H1 (cell line): ENCODE results near the gene HACD3. TPM values are rescaled to one million over a fixed set of nuclear protein-coding genes. Genes with fewer than 3 reads are reported as not detected.

ENCODE experiments used
- CTCF ChIA-PET: fragments of 300-600 bp; sonication (Branson Sonifier 250); formaldehyde crosslinking; loops from one replicate; lab custom pipeline; 2021; ENCODE audit not compliant: partially characterized antibody; lab: Charles Lee
- POLR2A ChIA-PET: fragments of 300-600 bp; sonication (Branson Sonifier 250); formaldehyde crosslinking; loops from one replicate; lab custom pipeline; 2021; ENCODE audit warnings: inconsistent platforms; ENCODE audit not compliant: partially characterized antibody; lab: Charles Lee
- DNase-seq, 2 experiments: peaks; one replicate each; pipeline versions ENCODE4 v3.0.0 to v3.0.0-alpha.2; 2010 to 2022; ENCODE audit warnings: low spot score in 2 of 2, low read depth in 1 of 2, mixed read lengths in 1 of 2
- FAIRE-seq: peaks from 2 replicates; lab custom pipeline; 2011; peaks lifted over from hg19 to GRCh38; lab: Jason Lieb, UNC
- H2AFZ ChIP-seq: 2 replicates; pipeline ENCODE4 v1.8.1; 2012; ENCODE audit warnings: low read length, inconsistent platforms
- H2AK5ac ChIP-seq: 2 replicates; pipeline ENCODE4 v1.6.1; 2013; ENCODE audit warnings: low read depth, low read length
- H2BK120ac ChIP-seq: replicated peaks from 2 replicates; pipeline ENCODE3; 2013; ENCODE audit warnings: low read depth, low read length, inconsistent platforms
- H2BK12ac ChIP-seq: 2 replicates; pipeline ENCODE4 v1.6.1; 2013; ENCODE audit warnings: low read depth, low read length
- H2BK15ac ChIP-seq: 2 replicates; pipeline ENCODE4 v1.6.1; 2013; ENCODE audit warnings: low read length
- H2BK20ac ChIP-seq: 2 replicates; pipeline ENCODE4 v1.6.1; 2013; ENCODE audit warnings: low read length
- H2BK5ac ChIP-seq: 2 replicates; pipeline ENCODE4 v1.6.1; 2013; ENCODE audit warnings: low read depth, low read length
- H3K14ac ChIP-seq: 2 replicates; pipeline ENCODE4 v1.6.1; 2013; ENCODE audit warnings: inconsistent platforms; ENCODE audit not compliant: insufficient read length
- H3K18ac ChIP-seq: 2 replicates; pipeline ENCODE4 v1.6.1; 2013; ENCODE audit warnings: low read length; ENCODE audit errors: extremely low read depth
- H3K23ac ChIP-seq: 2 replicates; pipeline ENCODE4 v1.6.1; 2013; ENCODE audit warnings: inconsistent platforms; ENCODE audit not compliant: insufficient read length
- H3K23me2 ChIP-seq: 2 replicates; pipeline ENCODE4 v1.6.1; 2013; ENCODE audit warnings: low read depth, low read length
- H3K27ac ChIP-seq: 2 replicates; pipeline ENCODE4 v1.6.1; 2011; ENCODE audit warnings: low read depth, low read length, inconsistent platforms
- H3K27me3 ChIP-seq, 4 experiments: replicated peaks in 1 of 4; 1 replicate in 1 of 4; 2 replicates in 3 of 4; pipeline versions ENCODE4 v1.6.1 to v1.8.1; 2011 to 2013; ENCODE audit warnings: low read length in 3 of 4, mild to moderate bottlenecking in 3 of 4, inconsistent platforms in 2 of 4, mixed read lengths in 2 of 4, moderate library complexity in 1 of 4; ENCODE audit not compliant: control insufficient read depth in 3 of 4, insufficient read depth in 3 of 4; ENCODE audit errors: extremely low read depth in 1 of 4
- H3K36me3 ChIP-seq, 4 experiments: 2 replicates each; pipeline versions ENCODE4 v1.6.1 to v1.8.1; 2011 to 2013; ENCODE audit warnings: mild to moderate bottlenecking in 4 of 4, low read length in 3 of 4, moderate library complexity in 2 of 4, control low read depth in 1 of 4, inconsistent platforms in 1 of 4; ENCODE audit not compliant: insufficient read depth in 4 of 4, control insufficient read depth in 2 of 4
- H3K4ac ChIP-seq: replicated peaks from 2 replicates; pipeline ENCODE3; 2013; ENCODE audit warnings: low read length, low read depth, mixed read lengths, inconsistent platforms; ENCODE audit not compliant: insufficient read length
- H3K4me1 ChIP-seq, 4 experiments: replicated peaks in 1 of 4; 1 replicate in 1 of 4; 2 replicates in 3 of 4; pipeline versions ENCODE4 v1.6.1 to v1.8.1; 2011 to 2013; ENCODE audit warnings: low read length in 3 of 4, inconsistent platforms in 2 of 4, mixed read lengths in 1 of 4; ENCODE audit not compliant: insufficient read depth in 4 of 4, control insufficient read depth in 3 of 4
- H3K4me2 ChIP-seq, 2 experiments: 2 replicates each; pipeline versions ENCODE4 v1.6.1 to v1.8.1; 2011 to 2013; ENCODE audit warnings: low read depth in 2 of 2, low read length in 2 of 2, control low read depth in 1 of 2, inconsistent platforms in 1 of 2, mild to moderate bottlenecking in 1 of 2; ENCODE audit not compliant: insufficient read depth in 1 of 2
- H3K4me3 ChIP-seq, 4 experiments: fragments of 200-600, 300-600 bp in 1 of 4; sonication (generic), shearing (Covaris generic), sonication (Bioruptor Twin) in 1 of 4; 2 replicates each; pipeline versions ENCODE4 v1.5.1 to v1.8.1; 2011 to 2016; ENCODE audit warnings: low read length in 4 of 4, low read depth in 3 of 4, control low read depth in 2 of 4, inconsistent platforms in 2 of 4, mild to moderate bottlenecking in 2 of 4, mixed read lengths in 1 of 4, moderate library complexity in 1 of 4; ENCODE audit not compliant: insufficient read depth in 2 of 4; ENCODE audit errors: extremely low read depth in 1 of 4
- H3K56ac ChIP-seq: replicated peaks from 2 replicates; pipeline ENCODE3; 2013; ENCODE audit warnings: low read depth, mild to moderate bottlenecking, mixed read lengths, low read length, inconsistent platforms; ENCODE audit not compliant: insufficient read length
- H3K79me1 ChIP-seq: 2 replicates; pipeline ENCODE4 v1.6.1; 2013; ENCODE audit warnings: low read depth, low read length, control low read depth
- H3K79me2 ChIP-seq, 2 experiments: 2 replicates each; pipeline versions ENCODE4 v1.6.1 to v1.8.1; 2012 to 2013; ENCODE audit warnings: low read length in 2 of 2, mild to moderate bottlenecking in 2 of 2, inconsistent platforms in 1 of 2; ENCODE audit not compliant: insufficient read depth in 2 of 2, control insufficient read depth in 1 of 2
- H3K9ac ChIP-seq, 4 experiments: replicated peaks in 1 of 4; 1 replicate in 1 of 4; 2 replicates in 3 of 4; pipeline versions ENCODE4 v1.6.1 to v1.8.1; 2011 to 2013; ENCODE audit warnings: low read depth in 3 of 4, low read length in 3 of 4, control low read depth in 2 of 4, mild to moderate bottlenecking in 2 of 4, moderate library complexity in 2 of 4, inconsistent platforms in 1 of 4; ENCODE audit errors: extremely low read depth in 1 of 4
- H3K9me3 ChIP-seq, 2 experiments: 2 replicates each; pipeline versions ENCODE4 v1.6.1 to v1.8.1; 2012 to 2013; ENCODE audit warnings: mild to moderate bottlenecking in 2 of 2, moderate library complexity in 2 of 2, control low read depth in 1 of 2, inconsistent platforms in 1 of 2, low read depth in 1 of 2, low read length in 1 of 2, mixed read lengths in 1 of 2; ENCODE audit not compliant: insufficient read depth in 2 of 2
- H4K20me1 ChIP-seq, 2 experiments: replicated peaks in 1 of 2; 2 replicates each; pipeline versions ENCODE3 to v1.8.1; 2011 to 2013; ENCODE audit warnings: inconsistent platforms in 2 of 2, low read length in 2 of 2, mild to moderate bottlenecking in 1 of 2; ENCODE audit not compliant: insufficient read depth in 2 of 2, control insufficient read depth in 1 of 2
- H4K5ac ChIP-seq: 2 replicates; pipeline ENCODE4 v1.6.1; 2013; ENCODE audit warnings: low read length, low read depth, mixed read lengths, inconsistent platforms; ENCODE audit not compliant: insufficient read length
- H4K8ac ChIP-seq: 2 replicates; pipeline ENCODE4 v1.8.0; 2013; ENCODE audit warnings: mild to moderate bottlenecking, moderate library complexity, low read length, inconsistent platforms; ENCODE audit not compliant: insufficient read depth; ENCODE audit errors: extremely low read depth
- H4K91ac ChIP-seq: replicated peaks from 2 replicates; pipeline ENCODE3; 2013; ENCODE audit warnings: low read length, mixed read lengths, inconsistent platforms; ENCODE audit not compliant: insufficient read length
- FOSL1 ChIP-seq: IDR thresholded peaks from 2 replicates; pipeline ENCODE4 v1.6.1; 2011; ENCODE audit warnings: mild to moderate bottlenecking, low read depth, low read length, moderate library complexity; ENCODE audit not compliant: insufficient read depth
- HDAC6 ChIP-seq: IDR thresholded peaks from one replicate; pipeline ENCODE4 v1.7.1; 2012; ENCODE audit warnings: low read depth, mild to moderate bottlenecking, inconsistent platforms, low read length, moderate library complexity
- MAX ChIP-seq: IDR thresholded peaks from 2 replicates; pipeline ENCODE4 v1.6.1; 2012; ENCODE audit warnings: inconsistent platforms
- YY1 ChIP-seq: IDR thresholded peaks from 2 replicates; pipeline ENCODE4 v1.6.1; 2011; ENCODE audit warnings: low read depth, mild to moderate bottlenecking, low read length
- WGBS, 2 experiments: shearing (Covaris generic) in 1 of 2; methylation state at CpG; one replicate each; pipeline versions ENCODE4 v1.1.6 to v1.1.7; 2013 to 2015; ENCODE audit warnings: low lambda C conversion rate in 2 of 2, mixed read lengths in 2 of 2, inconsistent platforms in 1 of 2, low coverage in 1 of 2, missing lambda C conversion rate in 1 of 2; ENCODE audit not compliant: insufficient replicate concordance in 2 of 2, insufficient coverage in 1 of 2, insufficient read length in 1 of 2; ENCODE audit errors: extremely low coverage in 1 of 2, missing lambda C conversion rate in 1 of 2; 5-methylcytosine and 5-hydroxymethylcytosine counted together
- polyA plus RNA-seq, 7 experiments: library from polyadenylated mRNA; depleted of rRNA in 3 of 7; stranded (reverse) in 5 of 7; unstranded in 2 of 7; fragments of >200 nt in 5 of 7; fragments of 200-250 nt in 2 of 7; gene quantifications; 1 replicate in 5 of 7; 2 replicates in 1 of 7; 4 replicates in 1 of 7; pipeline versions ENCODE4 v1.2.1 to v1.2.3, GENCODE V29; 2011 to 2013; ENCODE audit warnings: missing spikeins in 2 of 7, mixed read lengths in 2 of 7
- total RNA-seq: library from RNA; stranded (reverse); fragmentation: NEBNext Ultra II Directional; extraction: Animal tissue kit (Norgen Biotek cat#: 25700); gene quantifications from 2 replicates; pipeline ENCODE4 v1.2.1, GENCODE V29; 2021

Gene HACD3
- total and polyA plus RNA-seq, 2 of the 8 experiments (the other 6 are each of a cell fraction or from before 2014, with no cell fraction given) = 78.8 to 120 TPM

- POLR2A ChIA-PET = interaction anchor here (1.5 to 3.2 kb wide), 2 partner anchors 11 to 16 kb away, joined by 3 to 18 read pairs; partner anchors contain the start of gene HACD3
- H3K23ac ChIP-seq = no peak overlapping the region
- no peaks in the 10 kb centered on the region for H3K23me2 ChIP-seq
- H3K4me3 ChIP-seq = no peak overlapping the region
- H3K27me3 ChIP-seq = no peaks in the 10 kb centered on the region
- no peak for DNase-seq
- H4K20me1 ChIP-seq = peaks cover 12% of the 10 kb centered on the region in 2 experiments
- WGBS, 2 experiments = 87% methylated on average over 3 of the region's 3 CpGs; no CpG with 5 or more reads in 1 of the 2 experiments
- H2AFZ ChIP-seq = no peak overlapping the region
- no peaks in the 10 kb centered on the region for H3K9me3 ChIP-seq
- no peak for TF ChIP-seq YY1
- no peak for TF ChIP-seq MAX
- no peak for TF ChIP-seq HDAC6
- TF ChIP-seq FOSL1 = no peak
- TF ChIP-seq, all 59 proteins: peak for 0
- peaks cover 3% of the 10 kb centered on the region; the same call in 1 of the 2 replicates for H3K79me1 ChIP-seq
- no peak overlapping the region for H2AK5ac ChIP-seq
- H3K14ac ChIP-seq = no peak overlapping the region
- H3K27ac ChIP-seq = no peak overlapping the region
- H3K56ac ChIP-seq = no peak overlapping the region
- no peak overlapping the region for H3K9ac ChIP-seq
- CTCF ChIA-PET = interaction anchor here (0.6 kb wide), 1 partner anchor 73 kb away, joined by 3 read pairs; no protein-coding TSS in a partner anchor
- no peak overlapping the region for H3K4me2 ChIP-seq
- no peak overlapping the region for H3K4ac ChIP-seq
- H3K79me2 ChIP-seq = peaks cover 7 to 89% of the 10 kb centered on the region in 2 experiments
- no peak overlapping the region for H2BK12ac ChIP-seq
- no peak overlapping the region for H4K8ac ChIP-seq
- FAIRE-seq = no peak
- H2BK5ac ChIP-seq = no peak overlapping the region
- no peak overlapping the region for H4K5ac ChIP-seq
- H3K36me3 ChIP-seq = peaks cover 0 to 3% (median 0%) of the 10 kb centered on the region in 4 experiments; a peak in 1 of 8 replicates
- H2BK15ac ChIP-seq = no peak overlapping the region
- no peaks in the 10 kb centered on the region for H3K4me1 ChIP-seq
- no peak overlapping the region for H2BK20ac ChIP-seq
- no peak overlapping the region for H4K91ac ChIP-seq
- no peak overlapping the region for H2BK120ac ChIP-seq
- no peak overlapping the region for H3K18ac ChIP-seq
These were observed 11.1 kb downstream of the HACD3 start for GRCh38 chr15:65541231-65541820.
